GM19324 (cell line): ENCODE results near the gene RPRD1A.
"Not testable (repeated sequence)": the region's sequence is repeated elsewhere in the genome, so short reads cannot be mapped to it uniquely, and the experiment has no call there.

ENCODE experiments used
- ATAC-seq: cut with Tn5 transposase; IDR thresholded peaks from one replicate; pipeline ENCODE4 v1.9.1; 2021; ENCODE audit warnings: mild to moderate bottlenecking, moderate library complexity; ENCODE audit not compliant: unreplicated experiment, low FRiP score

The RPRD1A gene

GRCh38 chr18:36034299-36034895 lies 33.0 kb downstream of the RPRD1A start:
- ATAC-seq: no peak

GRCh38 chr18:36031903-36032302 lies 35.5 kb downstream of the RPRD1A start:
- ATAC-seq: no peak

- no peak for ATAC-seq
These were observed 36.0 kb downstream of the RPRD1A start for GRCh38 chr18:36031407-36031806.

GRCh38 chr18:36028859-36029258 lies 38.5 kb downstream of the RPRD1A start:
- no peak for ATAC-seq

GRCh38 chr18:36025025-36025424 lies 42.3 kb downstream of the RPRD1A start:
- no peak for ATAC-seq

GRCh38 chr18:36024241-36024640 lies 43.1 kb downstream of the RPRD1A start:
- not testable (repeated sequence) for ATAC-seq

- no peak for ATAC-seq
These were observed 44.0 kb downstream of the RPRD1A start for GRCh38 chr18:36023336-36023735.

- ATAC-seq: no peak
These were observed 47.1 kb downstream of the RPRD1A start for GRCh38 chr18:36020174-36020711.

- ATAC-seq: no peak
These were observed 50.1 kb downstream of the RPRD1A start for GRCh38 chr18:36017232-36017631.

GRCh38 chr18:36015629-36016028 lies 51.7 kb downstream of the RPRD1A start:
- ATAC-seq: peak; percentile 89

GRCh38 chr18:36012891-36013290 lies 54.5 kb downstream of the RPRD1A start:
- ATAC-seq: no peak

- ATAC-seq: no peak
These were observed 58.1 kb downstream of the RPRD1A start for GRCh38 chr18:36009214-36009613.

- ATAC-seq: no peak
These were observed 60.4 kb downstream of the RPRD1A start for GRCh38 chr18:36006997-36007396.

GRCh38 chr18:35999925-36000324 lies 67.4 kb downstream of the RPRD1A start:
- no peak for ATAC-seq

- ATAC-seq: no peak
These were observed 68.4 kb downstream of the RPRD1A start for GRCh38 chr18:35998967-35999366.

- ATAC-seq: no peak
These were observed 74.3 kb downstream of the RPRD1A start for GRCh38 chr18:35993013-35993412.

GRCh38 chr18:35991696-35992095 lies 75.7 kb downstream of the RPRD1A start:
- ATAC-seq: no peak

GRCh38 chr18:35983818-35984217 lies 83.5 kb downstream of the RPRD1A start:
- no peak for ATAC-seq

- no peak for ATAC-seq
These were observed 84.2 kb downstream of the RPRD1A start for GRCh38 chr18:35983147-35983546.

- ATAC-seq: no peak
These were observed 84.8 kb downstream of the RPRD1A start for GRCh38 chr18:35982409-35983114.

- ATAC-seq: no peak
These were observed 88.2 kb downstream of the RPRD1A start for GRCh38 chr18:35979112-35979511.

- ATAC-seq: no peak
These were observed 93.2 kb downstream of the RPRD1A start for GRCh38 chr18:35974181-35974580.
